ENCODE data around the gene SNCAIP.

SNCAIP gene

GRCh38 chr5:122315521-122315920 lies 3.5 kb downstream of the SNCAIP start:
- no peak overlapping the region for H3K4me3 ChIP-seq (ENCODE audit: low read depth, low read length)
- no peak for TF ChIP-seq CTCF (IDR thresholded peaks at IDR 0.05; ENCODE audit: low read depth, low read length)

- no peak overlapping the region for H3K4me3 ChIP-seq (ENCODE audit: low read depth, low read length)
- TF ChIP-seq CTCF (IDR thresholded peaks at IDR 0.05; ENCODE audit: low read depth, low read length), result no peak
Measured at GRCh38 chr5:122316656-122317055, 4.6 kb downstream of the SNCAIP start.

- no peak for TF ChIP-seq CTCF (IDR thresholded peaks at IDR 0.05; ENCODE audit: low read depth, low read length)
- H3K4me3 ChIP-seq (ENCODE audit: low read depth, low read length), result no peak overlapping the region
Measured at GRCh38 chr5:122319897-122320296, 7.9 kb downstream of the SNCAIP start.

- no peak for TF ChIP-seq CTCF (IDR thresholded peaks at IDR 0.05; ENCODE audit: low read depth, low read length)
- no peak overlapping the region for H3K4me3 ChIP-seq (ENCODE audit: low read depth, low read length)
Measured at GRCh38 chr5:122321921-122322320, 9.9 kb downstream of the SNCAIP start.

- TF ChIP-seq CTCF (IDR thresholded peaks at IDR 0.05; ENCODE audit: low read depth, low read length), result no peak
Measured at GRCh38 chr5:122322801-122323548, 10.9 kb downstream of the SNCAIP start.

GRCh38 chr5:122323738-122324137 lies 11.7 kb downstream of the SNCAIP start:
- no peak overlapping the region for H3K4me3 ChIP-seq (ENCODE audit: low read depth, low read length)
- TF ChIP-seq CTCF (IDR thresholded peaks at IDR 0.05; ENCODE audit: low read depth, low read length), result no peak

More at GRCh38 chr5:122322801-122323548, 10.9 kb downstream of the SNCAIP start:
- H3K4me3 ChIP-seq (ENCODE audit: low read depth, low read length), result no peak overlapping the region

- H3K4me3 ChIP-seq (ENCODE audit: low read depth, low read length), result no peak overlapping the region
- no peak for TF ChIP-seq CTCF (IDR thresholded peaks at IDR 0.05; ENCODE audit: low read depth, low read length)
Measured at GRCh38 chr5:122327110-122327509, 15.1 kb downstream of the SNCAIP start.

All from WI38 (cell line).